Cardiac septum (tissue), 1 donor: Measurements from ENCODE around the gene NPFF. TPM values are rescaled to one million over a fixed set of nuclear protein-coding genes. Genes with fewer than 3 reads are reported as not detected.
"Not testable (repeated sequence)": the region's sequence is repeated elsewhere in the genome, so short reads cannot be mapped to it uniquely, and the experiment has no call there.

Experiments used
- DNase-seq: peaks from one replicate; pipeline ENCODE4 v3.0.0-alpha.2; 2020; ENCODE audit warnings: low spot score
- intact Hi-C: fragments of 100-400 bp; cut with DNase I; formaldehyde crosslinking; loops from one replicate; pipeline ENCODE4 v1.14.0; 2022
- total RNA-seq: library from RNA; stranded (reverse); fragmentation: NEBNext Ultra II Directional; extraction: Animal tissue kit (Norgen Biotek cat#: 25700); gene quantifications from one replicate; pipeline ENCODE4 v1.2.1, GENCODE V29; 2021
- donor health status: DM: no; HTN: no; CAD: no.

NPFF gene
- total RNA-seq, 1 donor from 2014 or later, result not detected

DNA sequence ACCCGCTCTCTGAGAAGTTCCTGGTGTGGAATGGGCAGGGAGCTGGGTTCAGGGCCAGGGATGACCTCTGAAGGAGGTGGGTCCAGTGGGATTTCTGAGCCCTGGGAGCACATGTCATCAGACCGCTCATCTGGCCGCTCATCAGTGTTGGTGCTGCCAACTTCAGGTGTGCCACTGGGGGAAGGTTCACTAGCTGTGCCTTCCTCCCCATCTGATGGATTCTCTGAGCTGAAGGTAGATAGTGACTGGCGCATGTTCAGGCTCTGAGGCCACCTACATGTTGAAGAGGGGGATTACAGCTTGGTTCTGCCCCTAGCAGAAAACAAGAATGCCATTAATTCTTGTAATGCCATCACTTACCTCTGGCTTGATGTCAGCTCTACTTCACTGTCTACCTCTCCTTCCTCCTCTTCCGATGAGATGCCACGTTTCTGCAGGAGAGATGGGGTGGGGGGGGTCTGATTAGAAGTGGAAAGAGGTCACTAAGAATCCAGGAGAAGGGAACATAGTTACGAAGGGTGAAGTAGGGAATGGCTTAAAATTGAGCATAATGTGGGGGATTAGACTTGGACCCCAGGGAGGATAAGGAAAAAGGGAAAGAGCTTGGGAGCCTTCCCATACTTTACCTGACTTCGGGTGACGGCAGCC lies 25.2 kb downstream of the NPFF start:
- intact Hi-C loops, result no loop called here

DNA sequence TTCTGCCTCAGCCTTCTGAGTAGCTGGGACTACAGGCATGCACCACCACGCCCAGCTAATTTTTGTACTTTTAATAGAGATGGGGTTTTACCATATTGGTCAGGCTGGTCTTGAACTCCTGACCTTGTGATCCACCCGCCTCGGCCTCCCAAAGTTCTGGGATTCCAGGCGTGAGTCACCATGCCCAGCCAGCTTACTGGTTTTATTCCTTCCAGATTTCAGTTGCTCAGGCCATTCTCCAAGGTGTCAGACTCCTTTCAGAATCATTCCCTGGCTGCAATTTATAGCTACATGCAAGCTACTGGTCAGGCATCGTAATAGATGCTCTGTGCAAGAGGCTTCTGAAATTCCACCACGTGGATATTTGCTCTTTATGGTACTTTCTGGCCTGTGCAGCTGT lies 25.8 kb downstream of the NPFF start:
- DNase-seq, intact Hi-C loops: not testable (repeated sequence)

More for the DNA sequence above, 25.2 kb downstream of the NPFF start:
- DNase-seq, result no peak

DNA sequence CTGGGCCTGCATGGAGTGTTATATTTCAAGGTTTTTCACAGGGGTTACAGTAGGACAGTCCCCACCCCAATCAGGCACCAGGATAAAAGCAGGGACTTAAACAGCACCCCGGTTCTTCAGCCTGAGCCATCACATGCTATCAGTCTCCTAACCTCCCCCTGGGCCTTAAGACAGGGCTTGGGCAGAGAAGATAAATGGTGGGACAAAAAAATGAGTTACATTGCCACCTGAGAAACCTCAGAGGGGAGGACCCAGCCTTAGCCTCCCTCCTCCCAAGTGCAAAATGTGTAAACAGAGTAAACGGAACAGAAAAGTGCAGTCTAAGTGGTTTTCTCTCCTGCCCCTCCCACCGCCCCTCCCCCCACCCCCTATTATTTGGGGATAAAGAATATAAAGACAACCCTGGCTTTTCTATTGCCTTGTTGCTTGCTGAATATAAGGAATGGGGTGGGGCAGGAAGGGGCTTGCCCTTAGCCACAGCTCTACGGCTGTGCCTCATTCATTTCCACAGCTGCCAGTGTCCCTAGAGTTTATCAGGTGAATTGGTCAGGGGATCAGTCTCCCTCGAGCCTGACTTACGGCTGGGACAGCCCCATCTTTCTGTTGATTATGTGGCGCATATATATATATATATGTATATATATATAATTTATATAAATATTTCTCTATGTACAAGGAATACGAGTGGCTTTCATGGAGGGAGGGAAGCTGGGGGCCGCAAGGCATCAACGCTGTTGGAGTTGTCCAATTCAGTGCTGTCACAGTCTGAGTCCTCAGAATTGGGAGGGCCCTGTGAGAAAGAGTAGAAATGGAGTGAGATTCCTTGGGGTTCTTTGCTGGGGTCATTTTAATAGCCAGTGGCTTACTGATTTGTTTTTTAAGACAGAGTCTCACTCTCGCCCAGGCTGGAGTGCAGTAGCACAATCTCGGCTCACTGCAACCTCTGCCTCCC lies 26.5 kb downstream of the NPFF start:
- DNase-seq, result no peak
- intact Hi-C loops, result no loop called here

DNA sequence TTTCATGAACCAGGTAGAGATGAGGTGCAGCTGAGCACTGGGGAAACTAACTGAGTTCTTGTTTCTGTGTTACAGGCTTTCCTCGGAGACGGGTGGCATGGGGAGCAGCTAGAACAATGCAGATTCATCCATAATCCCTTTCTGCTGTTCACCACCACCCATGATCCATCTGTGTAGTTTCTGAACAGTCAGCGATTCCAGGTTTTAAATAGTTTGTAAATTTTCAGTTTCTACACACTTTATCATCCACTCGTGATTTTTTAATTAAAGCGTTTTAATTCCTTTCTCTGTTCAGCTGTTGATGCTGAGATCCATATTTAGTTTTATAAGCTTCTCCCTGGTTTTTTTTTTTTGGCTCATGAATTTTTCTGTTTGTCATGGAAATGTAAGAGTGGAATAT lies 28.0 kb downstream of the NPFF start:
- DNase-seq, result no peak
- intact Hi-C loops, result no loop called here

GRCh38 chr12:53478865-53479264 lies 28.4 kb downstream of the NPFF start:
- no peak for DNase-seq
- intact Hi-C loops, result no loop called here

- DNase-seq, result no peak
- intact Hi-C loops, result no loop called here
Measured at GRCh38 chr12:53476769-53477209, 30.5 kb downstream of the NPFF start.

DNA sequence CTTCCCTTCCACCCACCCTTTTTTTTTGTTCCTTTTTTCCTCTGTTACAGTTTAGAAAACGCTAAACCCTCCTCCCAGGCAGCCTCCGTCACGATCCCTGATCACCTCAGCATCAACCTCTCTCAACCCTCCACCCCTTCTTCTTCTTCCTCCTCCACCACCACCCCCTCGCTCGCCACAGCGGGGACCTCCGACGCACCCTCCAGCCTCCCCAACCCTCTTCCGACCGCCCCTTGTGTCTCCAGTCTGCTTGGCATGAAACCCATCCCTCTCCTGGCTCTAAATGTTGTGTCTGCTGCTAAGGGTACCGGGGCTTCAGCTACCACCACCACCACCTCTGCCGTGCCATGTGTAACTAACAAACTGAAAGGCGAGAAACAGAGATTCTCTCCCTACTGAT lies 32.5 kb downstream of the NPFF start:
- DNase-seq, result no peak
- intact Hi-C loops, result no loop called here

- intact Hi-C loops, result no loop called here
- DNase-seq, result no peak
Measured at GRCh38 chr12:53474077-53474476, 33.2 kb downstream of the NPFF start.

GRCh38 chr12:53472056-53472582 lies 35.2 kb downstream of the NPFF start:
- no peak for DNase-seq
- intact Hi-C loops, result no loop called here

GRCh38 chr12:53468282-53468681 lies 39.0 kb downstream of the NPFF start:
- intact Hi-C loops, result no loop called here
- DNase-seq, result no peak

DNA sequence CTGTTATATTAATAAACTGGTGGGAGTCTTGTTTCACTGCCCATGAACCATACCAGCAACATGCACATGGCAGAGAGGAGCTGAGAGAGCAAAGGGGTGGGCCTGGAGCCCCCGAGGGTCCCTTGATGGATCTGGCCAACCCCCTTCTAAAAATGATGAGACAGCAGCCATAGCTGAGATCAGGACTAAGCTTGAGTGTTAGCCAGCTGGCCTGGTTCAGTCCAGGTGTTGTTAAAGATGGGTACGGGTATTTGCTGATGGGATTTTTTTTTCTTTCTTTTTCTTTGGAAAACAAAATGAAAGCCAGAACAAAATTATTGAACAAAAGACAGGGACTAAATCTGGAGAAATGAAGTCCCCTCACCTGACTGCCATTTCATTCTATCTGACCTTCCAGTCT lies 39.4 kb downstream of the NPFF start:
- DNase-seq, result no peak
- intact Hi-C loops, result no loop called here

DNA sequence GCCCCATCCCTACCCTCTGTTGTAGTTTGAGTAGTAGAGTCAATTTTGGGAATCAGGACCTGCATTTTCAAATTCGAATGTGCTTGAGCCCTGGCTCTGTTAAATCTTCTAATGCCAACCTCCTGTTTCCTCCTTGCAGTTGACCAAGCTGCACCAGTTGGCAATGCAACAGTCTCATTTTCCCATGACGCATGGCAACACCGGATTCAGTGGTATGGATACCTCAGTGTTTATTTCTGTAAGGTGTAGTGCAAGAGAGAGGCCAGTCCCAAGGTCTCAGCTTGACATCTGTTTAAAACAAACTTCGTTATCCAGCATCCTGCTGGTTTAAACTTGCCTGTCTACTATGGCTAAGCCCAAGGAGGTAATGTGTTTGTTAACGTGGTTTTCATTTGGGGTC lies 40.2 kb downstream of the NPFF start:
- no peak for DNase-seq
- intact Hi-C loops, result no loop called here

GRCh38 chr12:53466640-53467039 lies 40.6 kb downstream of the NPFF start:
- DNase-seq, result no peak

DNA sequence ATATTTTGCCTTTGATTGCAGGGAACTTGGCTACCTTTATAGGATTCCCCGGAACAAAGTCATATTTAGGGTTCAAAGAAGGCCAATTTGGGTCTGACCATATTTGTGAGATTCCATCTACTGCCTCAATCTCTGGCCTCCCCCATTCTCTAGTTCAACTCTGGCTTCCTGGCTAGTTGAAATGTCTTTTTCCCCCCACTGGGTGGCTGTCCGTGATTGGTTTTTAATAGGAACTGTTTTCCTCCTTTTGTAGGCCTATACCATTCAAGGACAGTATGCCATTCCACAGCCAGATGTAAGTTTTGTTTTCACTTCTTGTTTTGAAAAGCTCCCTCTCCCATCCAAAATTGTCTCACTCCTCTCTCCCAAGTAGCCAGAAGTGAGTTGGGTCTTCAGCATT lies 41.6 kb downstream of the NPFF start:
- no peak for DNase-seq
- intact Hi-C loops, result no loop called here

More at GRCh38 chr12:53466640-53467039, 40.6 kb downstream of the NPFF start:
- intact Hi-C loops, result no loop called here

GRCh38 chr12:53464685-53465418 lies 42.4 kb downstream of the NPFF start:
- DNase-seq, result no peak

DNA sequence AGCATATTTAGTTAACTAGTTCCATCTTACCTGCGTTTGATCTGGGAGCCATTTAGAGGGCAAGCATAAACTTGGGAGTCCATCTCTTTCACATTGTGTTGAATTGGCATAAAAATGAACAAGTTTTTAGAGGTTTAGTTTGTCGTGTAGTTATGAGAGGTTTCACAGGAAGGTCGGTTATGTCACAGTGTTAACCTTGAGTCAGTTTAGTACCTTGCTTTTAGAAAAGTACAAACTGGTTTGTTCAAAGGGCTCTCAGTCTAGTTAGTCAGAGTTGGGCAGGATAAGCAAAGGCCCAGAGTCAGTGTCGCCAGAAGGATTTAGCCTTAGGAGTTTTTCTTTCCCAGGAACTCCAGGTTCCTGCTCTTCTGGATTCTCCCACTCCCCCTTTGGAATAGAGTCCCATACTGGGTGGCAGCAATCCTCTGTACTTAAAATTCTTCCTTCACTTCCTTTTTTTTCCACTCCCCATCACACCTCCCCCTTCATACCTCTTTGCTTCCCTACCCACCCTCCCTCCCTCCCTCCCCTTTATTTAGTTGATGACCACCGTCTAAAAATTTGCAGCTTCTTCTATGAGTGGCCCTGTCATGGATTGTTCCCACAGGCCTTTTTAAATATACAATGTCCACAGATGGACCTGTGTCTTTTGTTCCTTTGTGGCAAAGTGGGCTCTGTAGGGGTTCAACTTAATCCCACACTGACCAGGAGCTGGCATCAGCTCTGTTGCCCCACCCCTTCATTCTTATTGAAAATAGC lies 43.3 kb downstream of the NPFF start:
- DNase-seq, result no peak
- intact Hi-C loops, result no loop called here

More at GRCh38 chr12:53464685-53465418, 42.4 kb downstream of the NPFF start:
- intact Hi-C loops, result no loop called here

GRCh38 chr12:53462935-53463334 lies 44.3 kb downstream of the NPFF start:
- DNase-seq, result no peak
- intact Hi-C loops, result no loop called here

GRCh38 chr12:53461591-53461990 lies 45.7 kb downstream of the NPFF start:
- intact Hi-C loops, result no loop called here
- no peak for DNase-seq

GRCh38 chr12:53461059-53461458 lies 46.2 kb downstream of the NPFF start:
- intact Hi-C loops, result no loop called here
- DNase-seq, result no peak
